ENCODE measurements around the gene TIMM8B.

DNA sequence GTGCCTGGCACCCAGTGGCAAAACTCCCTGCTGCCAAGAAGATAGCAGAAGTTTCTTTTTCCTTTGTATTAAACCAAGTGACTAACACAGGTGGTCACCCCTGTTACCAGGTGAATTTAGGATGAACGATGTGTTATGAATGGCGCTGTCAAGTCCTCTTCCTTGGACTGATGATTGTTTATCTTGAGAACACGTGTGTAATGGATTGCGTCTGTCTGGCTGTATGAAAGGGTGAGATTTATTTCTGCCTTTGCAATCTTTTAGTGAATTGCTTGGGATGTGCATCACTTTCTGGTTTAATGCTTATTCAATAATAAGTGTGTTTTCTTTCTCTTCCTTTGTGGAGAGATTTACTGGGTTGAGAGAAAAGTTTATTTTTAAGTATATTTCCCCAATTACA lies 36.6 kb upstream of the TIMM8B start:
- no peak for TF ChIP-seq ZNF239 (tag by site-specific recombination; IDR thresholded peaks at IDR 0.05)
- TF ChIP-seq, protein P1, sequence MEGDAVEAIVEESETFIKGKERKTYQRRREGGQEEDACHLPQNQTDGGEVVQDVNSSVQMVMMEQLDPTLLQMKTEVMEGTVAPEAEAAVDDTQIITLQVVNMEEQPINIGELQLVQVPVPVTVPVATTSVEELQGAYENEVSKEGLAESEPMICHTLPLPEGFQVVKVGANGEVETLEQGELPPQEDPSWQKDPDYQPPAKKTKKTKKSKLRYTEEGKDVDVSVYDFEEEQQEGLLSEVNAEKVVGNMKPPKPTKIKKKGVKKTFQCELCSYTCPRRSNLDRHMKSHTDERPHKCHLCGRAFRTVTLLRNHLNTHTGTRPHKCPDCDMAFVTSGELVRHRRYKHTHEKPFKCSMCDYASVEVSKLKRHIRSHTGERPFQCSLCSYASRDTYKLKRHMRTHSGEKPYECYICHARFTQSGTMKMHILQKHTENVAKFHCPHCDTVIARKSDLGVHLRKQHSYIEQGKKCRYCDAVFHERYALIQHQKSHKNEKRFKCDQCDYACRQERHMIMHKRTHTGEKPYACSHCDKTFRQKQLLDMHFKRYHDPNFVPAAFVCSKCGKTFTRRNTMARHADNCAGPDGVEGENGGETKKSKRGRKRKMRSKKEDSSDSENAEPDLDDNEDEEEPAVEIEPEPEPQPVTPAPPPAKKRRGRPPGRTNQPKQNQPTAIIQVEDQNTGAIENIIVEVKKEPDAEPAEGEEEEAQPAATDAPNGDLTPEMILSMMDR (tag by site-specific recombination; IDR thresholded peaks at IDR 0.05), result no peak
- no peak for TF ChIP-seq YY1 (tag by site-specific recombination; IDR thresholded peaks at IDR 0.05)
- TF ChIP-seq, protein P2, sequence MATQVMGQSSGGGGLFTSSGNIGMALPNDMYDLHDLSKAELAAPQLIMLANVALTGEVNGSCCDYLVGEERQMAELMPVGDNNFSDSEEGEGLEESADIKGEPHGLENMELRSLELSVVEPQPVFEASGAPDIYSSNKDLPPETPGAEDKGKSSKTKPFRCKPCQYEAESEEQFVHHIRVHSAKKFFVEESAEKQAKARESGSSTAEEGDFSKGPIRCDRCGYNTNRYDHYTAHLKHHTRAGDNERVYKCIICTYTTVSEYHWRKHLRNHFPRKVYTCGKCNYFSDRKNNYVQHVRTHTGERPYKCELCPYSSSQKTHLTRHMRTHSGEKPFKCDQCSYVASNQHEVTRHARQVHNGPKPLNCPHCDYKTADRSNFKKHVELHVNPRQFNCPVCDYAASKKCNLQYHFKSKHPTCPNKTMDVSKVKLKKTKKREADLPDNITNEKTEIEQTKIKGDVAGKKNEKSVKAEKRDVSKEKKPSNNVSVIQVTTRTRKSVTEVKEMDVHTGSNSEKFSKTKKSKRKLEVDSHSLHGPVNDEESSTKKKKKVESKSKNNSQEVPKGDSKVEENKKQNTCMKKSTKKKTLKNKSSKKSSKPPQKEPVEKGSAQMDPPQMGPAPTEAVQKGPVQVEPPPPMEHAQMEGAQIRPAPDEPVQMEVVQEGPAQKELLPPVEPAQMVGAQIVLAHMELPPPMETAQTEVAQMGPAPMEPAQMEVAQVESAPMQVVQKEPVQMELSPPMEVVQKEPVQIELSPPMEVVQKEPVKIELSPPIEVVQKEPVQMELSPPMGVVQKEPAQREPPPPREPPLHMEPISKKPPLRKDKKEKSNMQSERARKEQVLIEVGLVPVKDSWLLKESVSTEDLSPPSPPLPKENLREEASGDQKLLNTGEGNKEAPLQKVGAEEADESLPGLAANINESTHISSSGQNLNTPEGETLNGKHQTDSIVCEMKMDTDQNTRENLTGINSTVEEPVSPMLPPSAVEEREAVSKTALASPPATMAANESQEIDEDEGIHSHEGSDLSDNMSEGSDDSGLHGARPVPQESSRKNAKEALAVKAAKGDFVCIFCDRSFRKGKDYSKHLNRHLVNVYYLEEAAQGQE (tag by site-specific recombination; IDR thresholded peaks at IDR 0.05), result no peak
- no peak for TF ChIP-seq ZNF501 (tag by site-specific recombination; IDR thresholded peaks at IDR 0.05)
- no peak for TF ChIP-seq YY2 (tag by site-specific recombination; IDR thresholded peaks at IDR 0.05)
- TF ChIP-seq, protein P3, sequence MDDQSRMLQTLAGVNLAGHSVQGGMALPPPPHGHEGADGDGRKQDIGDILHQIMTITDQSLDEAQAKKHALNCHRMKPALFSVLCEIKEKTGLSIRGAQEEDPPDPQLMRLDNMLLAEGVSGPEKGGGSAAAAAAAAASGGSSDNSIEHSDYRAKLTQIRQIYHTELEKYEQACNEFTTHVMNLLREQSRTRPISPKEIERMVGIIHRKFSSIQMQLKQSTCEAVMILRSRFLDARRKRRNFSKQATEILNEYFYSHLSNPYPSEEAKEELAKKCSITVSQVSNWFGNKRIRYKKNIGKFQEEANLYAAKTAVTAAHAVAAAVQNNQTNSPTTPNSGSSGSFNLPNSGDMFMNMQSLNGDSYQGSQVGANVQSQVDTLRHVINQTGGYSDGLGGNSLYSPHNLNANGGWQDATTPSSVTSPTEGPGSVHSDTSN (CRISPR knock-in tag; IDR thresholded peaks at IDR 0.05), result no peak
- TF ChIP-seq, protein P4, sequence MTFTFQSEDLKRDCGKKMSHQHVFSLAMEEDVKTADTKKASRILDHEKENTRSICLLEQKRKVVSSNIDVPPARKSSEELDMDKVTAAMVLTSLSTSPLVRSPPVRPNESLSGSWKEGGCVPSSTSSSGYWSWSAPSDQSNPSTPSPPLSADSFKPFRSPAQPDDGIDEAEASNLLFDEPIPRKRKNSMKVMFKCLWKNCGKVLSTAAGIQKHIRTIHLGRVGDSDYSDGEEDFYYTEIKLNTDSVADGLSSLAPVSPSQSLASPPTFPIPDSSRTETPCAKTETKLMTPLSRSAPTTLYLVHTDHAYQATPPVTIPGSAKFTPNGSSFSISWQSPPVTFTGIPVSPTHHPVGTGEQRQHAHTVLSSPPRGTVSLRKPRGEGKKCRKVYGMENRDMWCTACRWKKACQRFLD (tag by site-specific recombination; IDR thresholded peaks at IDR 0.05), result no peak
- TF ChIP-seq TCF7L2 (IDR thresholded peaks at IDR 0.05; ENCODE audit: borderline replicate concordance, low read depth, low read length), result no peak
- no peak for TF ChIP-seq ZNF146 (tag by site-specific recombination; IDR thresholded peaks at IDR 0.05)
- TF ChIP-seq, protein P5, sequence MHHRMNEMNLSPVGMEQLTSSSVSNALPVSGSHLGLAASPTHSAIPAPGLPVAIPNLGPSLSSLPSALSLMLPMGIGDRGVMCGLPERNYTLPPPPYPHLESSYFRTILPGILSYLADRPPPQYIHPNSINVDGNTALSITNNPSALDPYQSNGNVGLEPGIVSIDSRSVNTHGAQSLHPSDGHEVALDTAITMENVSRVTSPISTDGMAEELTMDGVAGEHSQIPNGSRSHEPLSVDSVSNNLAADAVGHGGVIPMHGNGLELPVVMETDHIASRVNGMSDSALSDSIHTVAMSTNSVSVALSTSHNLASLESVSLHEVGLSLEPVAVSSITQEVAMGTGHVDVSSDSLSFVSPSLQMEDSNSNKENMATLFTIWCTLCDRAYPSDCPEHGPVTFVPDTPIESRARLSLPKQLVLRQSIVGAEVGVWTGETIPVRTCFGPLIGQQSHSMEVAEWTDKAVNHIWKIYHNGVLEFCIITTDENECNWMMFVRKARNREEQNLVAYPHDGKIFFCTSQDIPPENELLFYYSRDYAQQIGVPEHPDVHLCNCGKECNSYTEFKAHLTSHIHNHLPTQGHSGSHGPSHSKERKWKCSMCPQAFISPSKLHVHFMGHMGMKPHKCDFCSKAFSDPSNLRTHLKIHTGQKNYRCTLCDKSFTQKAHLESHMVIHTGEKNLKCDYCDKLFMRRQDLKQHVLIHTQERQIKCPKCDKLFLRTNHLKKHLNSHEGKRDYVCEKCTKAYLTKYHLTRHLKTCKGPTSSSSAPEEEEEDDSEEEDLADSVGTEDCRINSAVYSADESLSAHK (tag by site-specific recombination; IDR thresholded peaks at IDR 0.05), result no peak
- no peak for TF ChIP-seq ZNF121 (tag by site-specific recombination; IDR thresholded peaks at IDR 0.05)

All from HEK293 (cell line).